ENCODE results near the gene IL3RA. TPM values are rescaled to one million over a fixed set of nuclear protein-coding genes. Genes with fewer than 3 reads are reported as not detected.
"Not testable (repeated sequence)": the region's sequence is repeated elsewhere in the genome, so short reads cannot be mapped to it uniquely, and the experiment has no call there.

IL3RA gene
- total and polyA plus RNA-seq, 2 donors, result 4.9 to 12.7 TPM

DNA sequence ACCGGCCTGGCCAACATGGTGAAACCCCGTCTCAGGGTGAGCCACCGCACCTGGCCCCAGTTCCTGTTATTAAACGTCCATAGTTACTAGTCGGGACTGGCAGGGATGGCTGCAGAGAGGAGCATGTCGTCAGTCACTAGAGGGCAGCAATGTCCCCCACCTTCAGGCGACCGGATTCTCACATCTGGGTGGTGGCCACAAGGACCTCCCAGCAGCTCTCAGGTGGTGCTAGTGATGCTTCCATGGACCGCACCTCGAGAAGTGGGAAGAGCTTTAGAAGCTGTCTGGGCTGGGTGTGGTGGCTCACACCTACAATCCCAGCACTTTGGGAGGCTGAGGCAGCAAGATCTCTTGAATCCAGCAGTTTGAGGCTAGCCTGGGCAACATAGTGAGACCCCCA lies 13.3 kb upstream of the IL3RA start:
- peak; percentile 26 to 68 (median 29) for DNase-seq (ENCODE audit: low read depth in 6 of 9, low spot score in 9 of 9)

DNA sequence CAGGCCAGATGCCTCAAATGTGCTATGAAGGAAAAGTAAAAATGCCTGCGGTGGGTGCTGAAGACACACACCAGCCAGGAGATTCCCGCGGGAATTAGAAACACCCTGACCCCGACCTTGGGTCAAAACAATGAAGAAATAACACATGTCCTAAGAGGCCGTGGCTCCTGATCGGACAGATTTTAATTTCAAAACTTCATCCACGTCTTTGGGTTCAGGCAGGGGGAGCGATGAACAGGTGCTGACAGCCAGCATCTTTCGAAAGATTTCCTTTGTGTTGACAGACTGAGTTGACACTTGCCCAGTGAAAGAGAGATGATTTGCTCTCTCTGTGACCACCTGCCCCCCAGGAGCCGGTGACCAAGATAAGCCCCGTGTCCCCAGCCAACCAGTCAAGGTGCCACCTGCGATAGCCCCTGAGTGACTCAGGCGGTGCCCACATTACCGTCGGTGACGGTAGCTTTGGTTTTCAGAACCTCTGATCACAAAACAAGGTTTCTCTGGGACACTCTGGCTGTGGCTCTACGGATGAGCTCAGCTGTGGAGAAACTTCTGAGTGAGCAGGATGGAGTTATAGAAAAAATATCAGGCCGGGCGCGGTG lies 11.0 kb upstream of the IL3RA start:
- no peaks in the 10 kb centered on the region for H3K4me1 ChIP-seq (ENCODE audit: control insufficient read depth in 2 of 2, insufficient read depth in 2 of 2, low read length in 2 of 2)
- H3K27me3 ChIP-seq (ENCODE audit: control insufficient read depth in 2 of 2, insufficient read depth in 1 of 2, low read length in 1 of 2), result no peaks in the 10 kb centered on the region
- H3K4me3 ChIP-seq (ENCODE audit: low read length in 2 of 2), result no peak overlapping the region
- no peak overlapping the region for H3K27ac ChIP-seq (ENCODE audit: low read depth in 1 of 2, low read length in 1 of 2)
- DNase-seq (ENCODE audit: low read depth in 6 of 9, low spot score in 9 of 9), result no peak
- no peaks in the 10 kb centered on the region for H3K9me3 ChIP-seq (ENCODE audit: control insufficient read depth in 2 of 2, insufficient read depth in 1 of 2, low read length in 1 of 2)
- WGBS, result 67% methylated on average over 20 of the region's 20 CpGs
- H3K36me3 ChIP-seq (ENCODE audit: control insufficient read depth in 2 of 2, insufficient read depth in 2 of 2, low read length in 1 of 2), result no peaks in the 10 kb centered on the region

More for the DNA sequence above, 13.3 kb upstream of the IL3RA start:
- H3K27me3 ChIP-seq (ENCODE audit: control insufficient read depth in 2 of 2, insufficient read depth in 1 of 2, low read length in 1 of 2), result no peaks in the 10 kb centered on the region
- 6% methylated on average over 10 of the region's 10 CpGs for WGBS
- H3K27ac ChIP-seq (ENCODE audit: low read depth in 1 of 2, low read length in 1 of 2), result no peak overlapping the region
- H3K9me3 ChIP-seq (ENCODE audit: control insufficient read depth in 2 of 2, insufficient read depth in 1 of 2, low read length in 1 of 2), result no peaks in the 10 kb centered on the region
- H3K4me3 ChIP-seq (ENCODE audit: low read length in 2 of 2), result no peak overlapping the region
- H3K4me1 ChIP-seq (ENCODE audit: control insufficient read depth in 2 of 2, insufficient read depth in 2 of 2, low read length in 2 of 2), result no peaks in the 10 kb centered on the region
- H3K36me3 ChIP-seq (ENCODE audit: control insufficient read depth in 2 of 2, insufficient read depth in 2 of 2, low read length in 1 of 2), result no peaks in the 10 kb centered on the region

DNA sequence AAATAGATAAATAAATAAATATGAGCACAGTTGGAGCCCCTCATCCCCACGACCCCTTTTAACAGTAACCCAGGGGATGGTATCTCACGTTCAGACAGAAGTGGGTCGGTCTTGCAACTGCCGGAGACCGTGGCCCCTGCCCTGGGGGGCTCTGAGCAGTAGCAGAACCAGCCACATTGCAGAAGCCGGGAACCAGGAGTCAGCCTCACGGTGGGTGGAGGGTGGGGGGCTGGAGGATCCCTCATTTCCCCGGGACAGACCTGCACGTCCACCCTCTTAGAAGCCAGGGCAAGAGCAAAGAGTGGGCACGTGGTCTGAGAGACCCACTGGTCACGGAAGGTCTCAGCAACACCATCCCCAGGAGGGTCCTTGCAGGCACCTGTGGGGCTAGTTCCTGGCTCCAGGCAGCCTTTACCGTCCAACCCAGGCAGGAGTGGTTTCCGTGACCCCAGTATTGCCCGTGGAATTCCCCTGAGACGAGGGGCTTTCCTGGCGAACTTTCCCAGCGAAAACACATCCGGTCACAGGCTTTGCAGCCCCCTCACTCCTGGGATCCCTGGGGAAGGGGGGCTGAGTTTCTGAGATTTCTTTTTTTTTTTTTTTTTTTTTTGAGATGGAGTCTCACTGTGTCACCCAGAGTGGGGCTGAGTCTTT lies 8.8 kb upstream of the IL3RA start:
- Histone ChIP-seq H3K9me3 (ENCODE audit: control insufficient read depth in 2 of 2, insufficient read depth in 1 of 2, low read length in 1 of 2) (no peaks in the 10 kb centered on the region), H3K27me3 (ENCODE audit: control insufficient read depth in 2 of 2, insufficient read depth in 1 of 2, low read length in 1 of 2) (no peaks in the 10 kb centered on the region), H3K36me3 (ENCODE audit: control insufficient read depth in 2 of 2, insufficient read depth in 2 of 2, low read length in 1 of 2) (no peaks in the 10 kb centered on the region), H3K4me3 (ENCODE audit: low read length in 2 of 2) (no peak overlapping the region), H3K4me1 (ENCODE audit: control insufficient read depth in 2 of 2, insufficient read depth in 2 of 2, low read length in 2 of 2) (no peaks in the 10 kb centered on the region), H3K27ac (ENCODE audit: low read depth in 1 of 2, low read length in 1 of 2) (no peak overlapping the region)
- 90% methylated on average over 18 of the region's 18 CpGs for WGBS
- DNase-seq (ENCODE audit: low read depth in 6 of 9, low spot score in 9 of 9), result no peak

DNA sequence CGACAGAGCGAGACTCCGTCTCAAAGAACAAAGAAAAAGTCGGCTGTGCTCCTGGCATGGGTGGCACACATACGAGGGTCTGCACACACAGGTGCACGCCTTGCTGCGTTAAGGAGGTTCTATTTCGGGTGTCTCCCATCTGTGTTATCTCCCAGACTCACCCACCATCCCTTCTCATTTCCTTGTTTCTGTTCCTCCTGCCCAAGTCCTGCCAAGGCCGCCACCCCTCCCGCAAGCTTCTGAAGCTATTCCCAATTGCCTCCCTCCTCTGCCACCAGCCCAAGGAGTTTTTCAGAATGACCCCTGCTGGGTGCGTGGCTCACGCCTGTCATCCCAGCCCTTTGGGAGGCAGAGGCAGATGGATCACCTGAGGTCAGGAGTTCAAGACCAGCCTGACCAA lies 6.0 kb upstream of the IL3RA start:
- 51% methylated on average over 12 of the region's 12 CpGs for WGBS
- Histone ChIP-seq H3K27me3 (ENCODE audit: control insufficient read depth in 2 of 2, insufficient read depth in 1 of 2, low read length in 1 of 2) (no peaks in the 10 kb centered on the region), H3K36me3 (ENCODE audit: control insufficient read depth in 2 of 2, insufficient read depth in 2 of 2, low read length in 1 of 2) (no peaks in the 10 kb centered on the region)

GRCh38 chrX:1332433-1332832 lies 4.2 kb upstream of the IL3RA start:
- not testable (repeated sequence) for H3K4me3 ChIP-seq (ENCODE audit: low read length in 2 of 2); H3K36me3 ChIP-seq (ENCODE audit: control insufficient read depth in 2 of 2, insufficient read depth in 2 of 2, low read length in 1 of 2); DNase-seq (ENCODE audit: low read depth in 6 of 9, low spot score in 9 of 9); H3K9me3 ChIP-seq (ENCODE audit: control insufficient read depth in 2 of 2, insufficient read depth in 1 of 2, low read length in 1 of 2); H3K4me1 ChIP-seq (ENCODE audit: control insufficient read depth in 2 of 2, insufficient read depth in 2 of 2, low read length in 2 of 2); H3K27me3 ChIP-seq (ENCODE audit: control insufficient read depth in 2 of 2, insufficient read depth in 1 of 2, low read length in 1 of 2); H3K27ac ChIP-seq (ENCODE audit: low read depth in 1 of 2, low read length in 1 of 2)
- WGBS, result 88% methylated on average over 4 of the region's 4 CpGs

More for the DNA sequence above, 6.0 kb upstream of the IL3RA start:
- Histone ChIP-seq H3K9me3 (ENCODE audit: control insufficient read depth in 2 of 2, insufficient read depth in 1 of 2, low read length in 1 of 2) (no peaks in the 10 kb centered on the region), H3K27ac (ENCODE audit: low read depth in 1 of 2, low read length in 1 of 2) (no peak overlapping the region), H3K4me3 (ENCODE audit: low read length in 2 of 2) (no peak overlapping the region), H3K4me1 (ENCODE audit: control insufficient read depth in 2 of 2, insufficient read depth in 2 of 2, low read length in 2 of 2) (no peaks in the 10 kb centered on the region)
- no peak for DNase-seq (ENCODE audit: low read depth in 6 of 9, low spot score in 9 of 9)

DNA sequence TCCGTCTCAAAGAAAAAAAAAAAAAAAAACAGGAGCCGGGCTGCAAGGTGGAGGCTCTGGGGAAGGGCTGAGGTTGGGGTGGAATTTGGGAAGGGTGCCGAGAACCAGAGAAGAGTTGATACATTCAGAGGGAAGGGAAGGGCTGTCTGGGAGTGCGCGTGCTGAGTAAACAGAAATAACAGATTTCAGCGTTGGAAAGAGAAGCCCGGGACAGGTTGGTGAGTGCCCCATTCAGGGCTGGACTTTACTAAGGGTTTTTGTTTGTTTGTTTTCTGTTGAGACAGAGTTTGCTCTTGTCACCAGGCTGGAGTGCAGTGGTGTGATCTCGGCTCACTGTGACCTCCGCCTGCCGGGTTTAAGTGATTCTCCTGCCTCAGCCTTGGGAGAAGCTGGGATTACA lies 1.7 kb upstream of the IL3RA start:
- Histone ChIP-seq H3K27ac (ENCODE audit: low read depth in 1 of 2, low read length in 1 of 2) (no peak overlapping the region), H3K4me1 (ENCODE audit: control insufficient read depth in 2 of 2, insufficient read depth in 2 of 2, low read length in 2 of 2) (no peaks in the 10 kb centered on the region)
- 91% methylated on average over 10 of the region's 10 CpGs for WGBS

DNA sequence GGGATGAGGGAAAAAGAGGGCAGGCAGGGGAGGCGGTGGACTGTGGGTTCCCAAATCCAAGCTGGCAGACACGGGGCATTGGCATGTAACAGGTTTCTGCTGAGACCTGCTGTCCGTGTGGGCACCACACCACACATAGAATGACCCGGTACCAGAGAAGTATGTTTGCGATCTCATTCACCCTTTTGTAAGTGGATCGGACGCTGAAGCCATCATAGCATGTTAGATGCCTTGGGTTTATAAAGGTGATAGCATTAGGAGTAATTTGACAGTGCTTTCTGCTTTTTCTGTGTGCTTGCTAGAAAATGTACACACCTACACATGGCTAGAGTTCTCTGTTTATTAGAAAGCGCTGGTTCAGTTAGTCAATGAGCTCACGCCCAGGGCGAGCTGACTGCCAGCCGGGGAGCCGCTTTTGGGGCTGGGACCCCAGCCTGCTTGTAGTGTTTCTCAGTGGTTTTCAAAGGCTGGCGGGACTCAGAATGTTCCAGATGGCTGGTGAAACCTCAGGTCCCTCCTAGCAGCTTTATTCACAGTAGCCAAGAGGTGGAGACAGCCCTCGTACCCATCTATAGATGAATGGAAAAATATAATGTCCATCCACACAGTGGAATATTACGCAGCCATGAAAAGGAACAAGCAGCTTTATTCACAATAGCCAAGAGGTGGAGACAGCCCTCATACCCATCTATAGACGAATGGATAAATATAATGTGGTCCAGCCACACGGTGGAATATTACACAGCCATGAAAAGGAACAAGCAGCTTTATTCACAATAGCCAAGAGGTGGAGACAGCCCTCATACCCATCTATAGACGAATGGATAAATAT lies 579 bp downstream of the IL3RA start:
- Histone ChIP-seq H3K27me3 (ENCODE audit: control insufficient read depth in 2 of 2, insufficient read depth in 1 of 2, low read length in 1 of 2) (peaks cover 0 to 8% of the 10 kb centered on the region in 2 donors), H3K27ac (ENCODE audit: low read depth in 1 of 2, low read length in 1 of 2) (no peak overlapping the region), H3K4me3 (ENCODE audit: low read length in 2 of 2) (peak overlapping the region; percentile 13 to 32), H3K36me3 (ENCODE audit: control insufficient read depth in 2 of 2, insufficient read depth in 2 of 2, low read length in 1 of 2) (peaks cover 0 to 3% of the 10 kb centered on the region in 2 donors), H3K9me3 (ENCODE audit: control insufficient read depth in 2 of 2, insufficient read depth in 1 of 2, low read length in 1 of 2) (no peaks in the 10 kb centered on the region), H3K4me1 (ENCODE audit: control insufficient read depth in 2 of 2, insufficient read depth in 2 of 2, low read length in 2 of 2) (no peaks in the 10 kb centered on the region)
- 25% methylated on average over 18 of the region's 18 CpGs for WGBS
- DNase-seq (ENCODE audit: low read depth in 6 of 9, low spot score in 9 of 9), result no peak

More for the DNA sequence above, 1.7 kb upstream of the IL3RA start:
- DNase-seq (ENCODE audit: low read depth in 6 of 9, low spot score in 9 of 9), result no peak
- H3K27me3 ChIP-seq (ENCODE audit: control insufficient read depth in 2 of 2, insufficient read depth in 1 of 2, low read length in 1 of 2), result peaks cover 0 to 8% of the 10 kb centered on the region in 2 donors
- no peak overlapping the region for H3K4me3 ChIP-seq (ENCODE audit: low read length in 2 of 2)
- H3K9me3 ChIP-seq (ENCODE audit: control insufficient read depth in 2 of 2, insufficient read depth in 1 of 2, low read length in 1 of 2), result no peaks in the 10 kb centered on the region
- H3K36me3 ChIP-seq (ENCODE audit: control insufficient read depth in 2 of 2, insufficient read depth in 2 of 2, low read length in 1 of 2), result no peaks in the 10 kb centered on the region

DNA sequence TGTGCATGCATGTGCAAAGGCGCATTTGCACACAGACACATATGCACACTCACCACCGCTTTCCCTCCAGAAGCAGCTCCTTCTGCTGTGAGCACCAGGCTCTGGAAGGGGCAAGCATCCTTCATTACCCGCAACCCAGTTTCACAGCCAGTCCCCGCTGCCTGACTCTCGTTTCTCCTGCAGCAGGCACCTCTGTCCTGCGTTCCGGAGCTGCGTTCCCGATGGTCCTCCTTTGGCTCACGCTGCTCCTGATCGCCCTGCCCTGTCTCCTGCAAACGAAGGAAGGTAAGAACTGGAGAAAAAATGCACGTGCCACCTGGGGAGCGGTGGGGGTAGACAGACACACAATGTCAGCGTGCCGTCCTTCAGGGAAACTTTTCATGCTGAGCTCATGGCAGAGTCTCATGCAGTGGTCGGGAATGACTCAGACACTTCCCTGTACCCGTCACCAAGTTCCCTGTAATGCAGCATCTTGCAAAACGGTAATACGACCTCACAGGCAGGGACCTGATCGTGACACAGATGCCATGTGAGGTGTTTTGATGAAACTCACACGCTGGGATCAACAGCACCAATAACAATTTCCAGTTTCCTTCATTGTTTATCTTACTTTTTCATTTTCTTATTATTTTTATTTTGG lies 5.1 kb downstream of the IL3RA start:
- 83% methylated on average over 22 of the region's 22 CpGs for WGBS
- Histone ChIP-seq H3K9me3 (ENCODE audit: control insufficient read depth in 2 of 2, insufficient read depth in 1 of 2, low read length in 1 of 2) (no peaks in the 10 kb centered on the region), H3K4me3 (ENCODE audit: low read length in 2 of 2) (no peak overlapping the region), H3K27me3 (ENCODE audit: control insufficient read depth in 2 of 2, insufficient read depth in 1 of 2, low read length in 1 of 2) (peaks cover 0 to 5% of the 10 kb centered on the region in 2 donors), H3K27ac (ENCODE audit: low read depth in 1 of 2, low read length in 1 of 2) (no peak overlapping the region), H3K4me1 (ENCODE audit: control insufficient read depth in 2 of 2, insufficient read depth in 2 of 2, low read length in 2 of 2) (no peaks in the 10 kb centered on the region), H3K36me3 (ENCODE audit: control insufficient read depth in 2 of 2, insufficient read depth in 2 of 2, low read length in 1 of 2) (peaks cover 0 to 3% of the 10 kb centered on the region in 2 donors)
- no peak for DNase-seq (ENCODE audit: low read depth in 6 of 9, low spot score in 9 of 9)

- H3K36me3 ChIP-seq (ENCODE audit: control insufficient read depth in 2 of 2, insufficient read depth in 2 of 2, low read length in 1 of 2); H3K4me1 ChIP-seq (ENCODE audit: control insufficient read depth in 2 of 2, insufficient read depth in 2 of 2, low read length in 2 of 2); H3K4me3 ChIP-seq (ENCODE audit: low read length in 2 of 2); DNase-seq (ENCODE audit: low read depth in 6 of 9, low spot score in 9 of 9); H3K27ac ChIP-seq (ENCODE audit: low read depth in 1 of 2, low read length in 1 of 2); H3K9me3 ChIP-seq (ENCODE audit: control insufficient read depth in 2 of 2, insufficient read depth in 1 of 2, low read length in 1 of 2); H3K27me3 ChIP-seq (ENCODE audit: control insufficient read depth in 2 of 2, insufficient read depth in 1 of 2, low read length in 1 of 2): not testable (repeated sequence)
- WGBS, result 94% methylated on average over 15 of the region's 15 CpGs
Observed at GRCh38 chrX:1349606-1350005, 13.0 kb downstream of the IL3RA start.
